Measurements from ENCODE around the gene NAIP.
"Not testable (repeated sequence)": the region's sequence is repeated elsewhere in the genome, so short reads cannot be mapped to it uniquely, and the experiment has no call there.

Gene NAIP, protein sequence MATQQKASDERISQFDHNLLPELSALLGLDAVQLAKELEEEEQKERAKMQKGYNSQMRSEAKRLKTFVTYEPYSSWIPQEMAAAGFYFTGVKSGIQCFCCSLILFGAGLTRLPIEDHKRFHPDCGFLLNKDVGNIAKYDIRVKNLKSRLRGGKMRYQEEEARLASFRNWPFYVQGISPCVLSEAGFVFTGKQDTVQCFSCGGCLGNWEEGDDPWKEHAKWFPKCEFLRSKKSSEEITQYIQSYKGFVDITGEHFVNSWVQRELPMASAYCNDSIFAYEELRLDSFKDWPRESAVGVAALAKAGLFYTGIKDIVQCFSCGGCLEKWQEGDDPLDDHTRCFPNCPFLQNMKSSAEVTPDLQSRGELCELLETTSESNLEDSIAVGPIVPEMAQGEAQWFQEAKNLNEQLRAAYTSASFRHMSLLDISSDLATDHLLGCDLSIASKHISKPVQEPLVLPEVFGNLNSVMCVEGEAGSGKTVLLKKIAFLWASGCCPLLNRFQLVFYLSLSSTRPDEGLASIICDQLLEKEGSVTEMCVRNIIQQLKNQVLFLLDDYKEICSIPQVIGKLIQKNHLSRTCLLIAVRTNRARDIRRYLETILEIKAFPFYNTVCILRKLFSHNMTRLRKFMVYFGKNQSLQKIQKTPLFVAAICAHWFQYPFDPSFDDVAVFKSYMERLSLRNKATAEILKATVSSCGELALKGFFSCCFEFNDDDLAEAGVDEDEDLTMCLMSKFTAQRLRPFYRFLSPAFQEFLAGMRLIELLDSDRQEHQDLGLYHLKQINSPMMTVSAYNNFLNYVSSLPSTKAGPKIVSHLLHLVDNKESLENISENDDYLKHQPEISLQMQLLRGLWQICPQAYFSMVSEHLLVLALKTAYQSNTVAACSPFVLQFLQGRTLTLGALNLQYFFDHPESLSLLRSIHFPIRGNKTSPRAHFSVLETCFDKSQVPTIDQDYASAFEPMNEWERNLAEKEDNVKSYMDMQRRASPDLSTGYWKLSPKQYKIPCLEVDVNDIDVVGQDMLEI (N-terminal part only)

DNA sequence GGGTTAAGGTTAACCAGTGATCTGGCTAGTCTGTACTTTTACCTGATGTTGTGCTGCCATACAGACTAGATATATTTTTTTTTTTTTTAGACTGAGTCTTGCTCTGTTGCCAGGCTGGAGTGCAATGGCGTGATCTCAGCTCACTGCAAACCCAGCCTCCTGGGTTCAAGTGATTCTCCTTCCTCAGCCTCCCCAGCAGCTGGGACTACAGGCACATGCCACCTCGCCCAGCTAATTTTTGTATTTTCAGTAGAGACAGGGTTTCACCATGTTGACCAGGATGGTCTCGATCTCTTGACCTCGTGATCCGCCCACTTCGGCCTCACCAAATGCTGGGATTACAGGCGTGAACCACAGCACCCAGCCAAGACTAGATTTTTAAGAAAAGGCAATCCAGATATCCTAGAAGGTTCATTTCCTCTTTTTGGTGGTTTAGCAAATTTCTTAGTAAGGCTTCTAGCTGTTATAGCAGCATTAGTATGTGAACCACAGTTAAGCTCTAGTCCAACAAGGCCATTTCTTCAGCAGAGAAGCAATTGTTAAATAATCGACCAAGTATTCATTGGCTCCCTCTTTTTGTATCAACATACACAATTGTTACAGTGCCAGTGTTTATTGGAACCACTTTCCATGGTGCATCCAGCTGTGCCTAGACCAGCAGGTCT is at the start of gene NAIP:
Gene NAIP, minus strand, starts transcription at position 51 of the 665 bp plus-strand sequence. CDS start 12,424 bp downstream, outside the sequence.
- not testable (repeated sequence) for H3K4me3 ChIP-seq (ENCODE audit: low read depth, low read length)

DNA sequence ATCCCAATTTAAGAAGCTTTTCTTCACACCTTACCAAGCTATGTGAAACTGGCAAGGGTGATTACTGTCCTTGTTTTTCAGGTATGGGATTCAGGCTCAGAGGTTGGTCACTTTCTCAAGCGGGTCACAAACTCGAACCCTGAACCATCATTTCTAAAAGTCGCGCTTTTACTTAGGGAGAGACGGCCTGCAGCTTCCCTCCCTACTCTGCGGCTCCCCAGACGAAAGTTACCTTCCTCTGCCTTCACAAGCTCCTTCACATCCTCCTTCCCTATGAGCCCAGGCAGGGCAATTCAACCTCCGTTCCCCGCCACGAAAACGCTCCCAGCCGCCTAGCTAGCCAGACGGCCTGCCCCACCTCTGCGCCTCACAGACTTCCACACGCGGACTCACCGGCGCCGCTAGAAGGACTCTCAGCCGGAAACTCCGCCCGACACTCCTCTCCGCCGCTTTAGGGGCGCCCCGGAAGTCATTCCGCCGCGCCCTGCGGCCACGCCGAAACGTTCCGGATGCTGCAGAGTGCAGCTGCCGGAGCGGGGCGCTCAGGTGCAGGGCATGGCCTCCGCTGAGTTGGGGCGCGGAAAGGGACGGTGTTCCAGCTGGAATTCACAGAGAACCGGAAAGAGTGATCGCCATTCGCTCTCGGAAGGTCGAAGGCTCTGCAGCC is 42.3 kb upstream of the NAIP start, which contains the start of gene GTF2H2:
Gene GTF2H2, minus strand, starts transcription at position 415 of the 667 bp plus-strand sequence. CDS start 4,913 bp downstream, outside the sequence.
- H3K4me3 ChIP-seq (ENCODE audit: low read depth, low read length) = not testable (repeated sequence)

DNA sequence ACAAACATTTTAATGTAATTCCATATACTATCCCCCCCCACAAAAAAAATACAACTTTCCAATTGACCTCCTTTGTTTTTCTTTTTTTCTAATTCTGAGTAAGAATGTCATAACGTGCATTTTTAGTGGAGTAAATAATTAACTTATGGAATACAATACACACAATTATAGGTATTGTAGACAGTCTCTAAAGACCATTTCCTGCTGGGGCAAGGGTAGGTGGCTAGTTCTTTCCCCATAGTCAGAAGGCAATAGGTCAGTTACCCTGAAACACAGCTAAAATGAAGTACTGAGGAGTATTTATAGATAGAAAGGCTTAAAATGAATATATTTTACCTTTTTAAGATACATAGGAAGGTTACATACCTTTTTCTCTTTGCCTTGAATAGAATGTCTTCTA is 36.2 kb upstream of the NAIP start:
- H3K4me3 ChIP-seq (ENCODE audit: low read depth, low read length) = not testable (repeated sequence)

DNA sequence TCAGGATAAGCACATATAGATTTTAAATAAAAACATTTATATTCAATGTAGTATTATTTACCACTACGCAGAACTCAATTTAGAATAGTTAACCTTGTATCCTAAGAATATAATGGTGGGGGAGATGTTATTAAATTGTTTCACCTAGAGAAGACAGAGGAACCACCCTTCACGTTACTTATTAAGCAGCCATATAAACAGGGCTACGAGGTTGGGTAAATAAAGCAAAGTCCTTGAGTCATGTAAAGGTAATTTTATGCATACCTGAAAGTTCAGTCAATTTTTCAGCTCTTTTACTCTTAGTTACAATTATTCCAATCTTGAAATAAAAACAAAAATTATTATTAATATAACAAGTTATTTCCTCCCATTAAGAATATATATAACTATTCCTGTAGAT is 34.3 kb upstream of the NAIP start:
- not testable (repeated sequence) for H3K4me3 ChIP-seq (ENCODE audit: low read depth, low read length)

DNA sequence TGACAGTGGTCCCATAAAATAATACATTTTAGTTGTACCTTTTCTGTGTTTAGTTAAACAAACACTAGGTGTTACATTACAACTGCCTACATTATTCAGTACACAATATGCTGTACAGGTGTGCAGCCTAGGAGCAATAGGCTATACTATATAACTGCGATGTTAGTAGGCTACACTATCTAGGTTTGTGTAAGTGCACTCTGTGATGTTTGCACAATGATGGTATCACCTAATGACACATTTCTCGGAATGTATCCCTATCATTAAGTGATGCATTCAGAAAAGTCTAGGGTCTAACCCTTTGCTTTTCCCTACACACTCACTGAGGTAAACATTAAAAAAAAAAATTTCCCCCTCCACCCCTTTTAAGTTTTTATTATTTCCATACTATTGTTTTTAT is 19.7 kb upstream of the NAIP start:
- not testable (repeated sequence) for H3K4me3 ChIP-seq (ENCODE audit: low read depth, low read length)

DNA sequence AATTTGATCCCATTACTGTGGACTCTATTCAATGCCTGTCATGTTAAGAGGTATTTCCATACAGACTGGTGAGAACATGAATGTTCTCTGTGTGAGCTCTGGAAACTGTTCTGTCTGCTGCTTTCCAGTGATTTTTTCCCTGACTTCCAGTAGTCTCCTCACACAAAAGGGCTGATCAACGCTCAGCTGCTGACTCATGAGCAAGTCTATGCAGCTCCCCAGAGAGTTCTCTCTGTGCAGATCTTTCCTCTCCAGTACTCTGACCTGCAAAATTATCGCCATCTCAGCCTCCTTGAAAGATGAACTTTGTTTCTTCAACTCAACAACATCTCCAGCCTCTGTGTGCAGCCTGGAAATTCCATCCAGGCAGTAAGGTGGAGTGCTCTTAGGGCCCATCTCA is 19.0 kb upstream of the NAIP start:
- H3K4me3 ChIP-seq (ENCODE audit: low read depth, low read length) = not testable (repeated sequence)

DNA sequence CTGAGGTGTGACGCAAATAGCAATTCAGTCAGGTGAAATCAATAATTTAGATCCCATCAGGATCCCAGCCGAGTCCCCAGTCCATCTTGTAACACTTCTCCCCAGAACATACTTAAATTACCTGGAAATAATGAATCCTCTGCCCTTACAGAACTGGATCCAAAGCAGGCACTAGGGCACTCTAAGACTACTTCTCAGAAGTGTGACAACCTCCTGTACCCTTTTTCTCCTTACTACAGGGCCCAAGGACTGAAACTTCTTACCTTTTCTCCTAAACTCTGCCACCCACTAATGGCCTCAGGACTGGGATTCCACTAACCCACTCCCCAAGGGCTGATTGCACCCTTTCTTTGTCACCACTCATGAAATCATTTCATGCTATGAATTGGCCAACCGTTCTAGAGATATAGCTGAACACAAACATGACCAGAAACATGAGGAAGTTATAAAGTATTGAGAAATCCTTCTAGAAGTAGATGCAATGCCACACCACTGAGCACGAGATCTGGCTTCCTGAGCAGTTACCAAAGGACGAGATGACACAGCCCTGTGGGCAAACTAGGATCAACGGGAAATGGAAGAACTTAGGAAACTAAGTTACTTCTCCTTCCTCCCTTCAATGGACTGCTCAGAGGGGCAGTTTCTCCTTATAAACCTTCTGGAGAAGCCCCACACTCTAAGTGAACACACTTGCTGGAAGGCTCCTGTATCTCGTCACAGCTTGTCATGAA is 6.1 kb upstream of the NAIP start:
- not testable (repeated sequence) for H3K4me3 ChIP-seq (ENCODE audit: low read depth, low read length)

DNA sequence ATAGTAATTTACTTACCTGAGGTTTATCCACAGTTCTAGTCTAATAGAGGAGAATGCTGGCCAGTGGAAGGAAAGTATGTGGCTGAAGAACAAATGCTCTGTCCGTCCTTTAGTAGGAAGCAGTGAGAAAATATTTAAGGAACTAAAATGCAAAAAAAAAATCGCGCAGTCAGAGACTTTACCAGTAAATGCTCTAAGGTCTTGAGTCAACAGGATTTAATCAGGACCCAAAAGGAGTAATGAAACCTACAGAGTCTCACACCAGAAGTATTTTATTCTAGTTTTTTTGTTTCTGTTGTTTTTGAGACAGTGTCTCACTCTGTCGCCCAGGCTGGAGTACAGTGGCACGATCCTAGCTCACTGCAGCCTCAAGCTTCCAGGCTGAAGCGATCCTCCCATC is 4.5 kb downstream of the NAIP start:
- H3K4me3 ChIP-seq (ENCODE audit: low read depth, low read length) = not testable (repeated sequence)

DNA sequence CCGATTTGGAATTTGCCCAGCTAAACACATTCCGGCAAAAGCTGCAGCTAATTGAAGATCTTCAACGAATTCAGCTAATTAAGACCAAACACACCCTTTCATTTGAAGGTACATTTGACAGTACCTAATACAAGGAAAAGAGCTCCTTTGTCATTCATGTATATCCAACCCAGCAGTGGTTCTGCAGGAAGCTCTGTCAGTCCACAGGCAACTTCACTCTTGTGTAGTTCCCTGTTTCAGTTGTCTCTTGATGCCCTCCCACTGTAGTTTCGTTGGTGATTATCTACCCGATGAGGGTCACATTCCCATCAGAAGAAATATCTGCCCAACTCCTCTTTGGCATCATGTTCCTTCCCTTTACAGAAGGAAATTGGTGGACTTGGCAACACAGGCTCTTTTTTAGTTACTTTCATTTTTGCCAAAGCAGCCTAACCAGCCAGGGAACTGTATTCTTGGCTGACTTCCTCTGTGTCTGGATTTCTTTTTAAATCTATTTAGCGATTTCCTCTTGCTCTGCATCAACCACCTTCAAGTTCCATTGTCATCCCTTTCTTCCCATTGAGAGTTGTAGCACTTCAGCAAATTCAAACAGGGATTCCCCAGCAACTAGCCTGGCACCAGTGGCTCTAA is 6.6 kb downstream of the NAIP start:
- not testable (repeated sequence) for H3K4me3 ChIP-seq (ENCODE audit: low read depth, low read length)

DNA sequence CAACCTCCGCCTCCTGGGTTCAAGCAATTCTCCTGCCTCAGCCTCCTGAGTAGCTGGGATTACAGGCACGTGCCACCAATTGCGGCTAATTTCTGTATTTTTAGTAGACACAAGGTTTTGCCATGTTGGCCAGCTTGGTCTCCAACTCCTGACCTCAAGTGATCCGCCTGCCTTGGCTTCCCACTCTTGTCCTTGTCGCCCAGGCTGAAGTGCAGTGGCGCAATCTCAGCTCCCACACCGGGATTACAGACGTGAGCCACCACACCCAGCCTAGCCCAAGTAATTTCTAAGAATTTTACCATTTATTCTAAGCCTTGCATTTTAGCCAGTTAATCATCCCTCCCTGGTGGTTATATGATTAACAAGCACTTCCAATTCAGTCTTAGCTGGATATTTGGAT is 11.0 kb downstream of the NAIP start:
- no peak overlapping the region for H3K4me3 ChIP-seq (ENCODE audit: low read depth, low read length)

DNA sequence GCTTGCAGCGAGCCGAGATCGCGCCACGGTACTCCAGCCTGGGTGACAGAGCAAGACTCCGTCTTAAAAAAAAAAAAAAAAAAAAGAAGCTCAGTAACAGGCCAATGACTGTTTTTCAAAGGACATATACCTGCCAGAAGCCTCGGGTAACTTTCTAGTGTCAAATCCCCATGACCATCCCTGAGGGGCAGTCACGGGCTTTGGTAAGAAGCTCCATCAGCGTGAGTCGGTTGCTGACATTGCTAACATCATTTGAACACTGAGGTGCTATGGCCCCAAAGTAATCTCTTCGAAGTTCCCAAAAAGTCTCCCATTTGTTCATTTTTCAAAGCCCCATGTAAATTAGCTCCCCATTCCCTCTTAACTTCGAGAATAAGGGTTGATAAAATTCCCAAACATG is 11.6 kb downstream of the NAIP start:
- no peak overlapping the region for H3K4me3 ChIP-seq (ENCODE audit: low read depth, low read length)

DNA sequence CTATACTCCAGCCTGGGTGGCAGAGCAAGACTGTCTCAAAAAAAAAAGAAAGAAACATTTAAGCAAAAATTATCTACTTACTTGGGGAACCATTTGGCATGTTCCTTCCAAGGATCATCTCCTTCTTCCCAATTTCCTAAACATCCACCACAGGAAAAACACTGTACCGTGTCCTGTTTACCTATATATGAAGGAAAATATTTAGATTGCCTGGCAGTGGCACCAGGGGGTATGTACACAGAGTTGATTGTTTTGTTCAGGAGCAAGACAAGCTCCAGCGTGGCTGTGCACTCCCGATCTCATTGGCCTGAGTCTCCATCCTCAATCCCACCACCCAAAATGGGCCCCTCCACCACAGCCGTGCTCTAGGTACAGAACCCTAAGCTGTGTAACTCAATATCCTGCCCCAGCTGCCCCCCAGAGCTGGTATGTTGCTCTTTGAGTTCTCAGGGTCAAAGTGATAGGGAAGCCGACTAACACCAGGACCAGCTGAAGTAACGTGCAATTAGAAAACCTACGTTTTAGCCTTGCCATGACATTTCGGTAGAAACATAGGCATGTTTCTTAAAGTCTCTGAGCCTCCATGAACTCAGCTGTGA is 13.8 kb downstream of the NAIP start:
- no peak overlapping the region for H3K4me3 ChIP-seq (ENCODE audit: low read depth, low read length)

DNA sequence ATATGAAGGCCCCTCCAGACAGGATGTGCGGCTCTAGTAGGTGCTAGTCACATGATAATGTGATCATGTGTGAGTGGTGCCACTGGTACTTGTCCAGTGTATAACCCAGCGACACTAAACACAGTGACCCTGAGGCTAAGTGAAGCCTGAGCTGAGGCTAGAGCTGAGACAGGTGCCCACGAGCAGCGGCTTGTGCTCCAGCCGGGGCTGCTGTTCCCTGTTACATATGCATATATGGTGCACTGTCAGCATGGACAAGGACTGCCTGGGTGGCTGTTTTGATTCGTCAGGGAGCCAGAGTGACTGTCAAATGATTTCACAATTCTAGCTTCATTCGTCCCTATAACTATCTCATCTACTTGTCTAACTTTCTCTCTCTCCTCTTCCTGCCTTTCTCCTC is 18.2 kb downstream of the NAIP start:
- not testable (repeated sequence) for H3K4me3 ChIP-seq (ENCODE audit: low read depth, low read length)

DNA sequence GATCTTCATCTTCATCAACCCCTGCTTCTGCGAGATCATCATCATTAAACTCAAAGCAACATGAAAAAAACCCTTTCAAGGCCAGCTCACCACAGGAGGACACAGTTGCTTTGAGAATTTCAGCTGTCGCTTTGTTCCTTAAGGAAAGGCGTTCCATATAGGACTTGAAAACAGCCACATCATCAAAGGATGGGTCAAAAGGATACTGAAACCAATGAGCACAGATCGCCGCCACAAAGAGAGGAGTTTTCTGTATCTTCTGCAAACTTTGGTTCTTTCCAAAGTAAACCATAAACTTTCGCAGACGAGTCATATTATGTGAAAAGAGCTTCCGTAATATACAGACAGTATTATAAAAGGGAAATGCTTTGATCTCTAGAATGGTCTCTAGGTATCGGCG is 40.3 kb downstream of the NAIP start:
- H3K4me3 ChIP-seq (ENCODE audit: low read depth, low read length) = not testable (repeated sequence)

DNA sequence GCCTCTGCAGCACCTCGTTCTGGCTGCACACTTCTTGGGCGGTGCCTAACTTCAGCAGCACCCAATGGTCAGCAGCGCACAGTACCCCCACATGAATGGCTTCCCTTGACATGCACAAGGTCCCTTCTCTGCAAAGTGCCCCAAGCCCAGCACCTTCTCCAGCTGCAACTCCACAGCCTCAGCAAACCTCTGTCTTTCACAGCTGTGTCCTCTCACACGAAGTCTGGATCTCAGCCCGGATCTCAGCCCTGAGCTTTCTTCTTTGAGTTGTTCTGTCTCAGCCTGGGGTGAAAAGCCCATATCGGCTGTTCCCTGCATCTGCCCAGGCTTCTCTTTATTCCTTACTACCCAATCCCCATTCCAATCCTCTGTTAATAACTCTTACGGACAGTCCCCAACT is 57.9 kb downstream of the NAIP start:
- H3K4me3 ChIP-seq (ENCODE audit: low read depth, low read length) = not testable (repeated sequence)

DNA sequence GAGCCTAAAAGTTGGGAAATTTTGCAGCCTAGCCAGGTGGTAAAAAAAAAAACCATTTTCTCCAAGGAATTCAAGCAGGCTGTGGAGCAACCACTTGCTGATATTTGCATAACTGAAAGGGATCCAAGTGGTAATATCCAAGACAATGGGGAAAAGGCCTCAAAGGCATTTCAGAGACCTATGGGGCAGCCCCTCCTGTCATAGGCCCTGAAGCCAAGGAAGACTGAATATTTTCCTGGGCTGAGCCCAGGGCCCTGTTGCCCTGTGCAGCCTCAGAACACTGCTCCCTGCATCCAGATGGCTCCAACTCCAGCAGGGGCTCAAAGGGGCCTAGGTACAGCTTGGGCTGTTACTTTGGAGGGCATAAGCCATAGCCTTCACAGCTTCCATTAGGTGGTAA is 60.6 kb downstream of the NAIP start:
- H3K4me3 ChIP-seq (ENCODE audit: low read depth, low read length) = not testable (repeated sequence)

DNA sequence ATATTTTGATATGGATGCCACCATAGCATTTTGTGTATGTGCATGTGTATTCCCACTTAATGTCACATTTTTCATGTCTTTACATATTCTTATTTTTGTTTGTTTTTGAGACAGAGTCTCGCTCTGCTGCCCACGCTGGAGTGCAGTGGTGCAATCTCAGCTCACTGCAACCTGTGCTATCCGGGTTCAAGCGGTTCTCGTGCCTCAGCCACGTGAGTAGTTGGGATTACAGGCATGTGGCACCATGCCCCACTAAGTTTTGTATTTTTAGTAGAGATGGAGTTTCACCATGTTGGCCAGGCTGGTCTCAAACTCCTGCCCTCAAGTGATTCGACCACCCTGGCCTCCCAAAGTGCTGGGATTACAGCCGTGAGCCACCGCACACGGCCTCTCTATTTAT is 72.1 kb downstream of the NAIP start:
- H3K4me3 ChIP-seq (ENCODE audit: low read depth, low read length) = not testable (repeated sequence)

DNA sequence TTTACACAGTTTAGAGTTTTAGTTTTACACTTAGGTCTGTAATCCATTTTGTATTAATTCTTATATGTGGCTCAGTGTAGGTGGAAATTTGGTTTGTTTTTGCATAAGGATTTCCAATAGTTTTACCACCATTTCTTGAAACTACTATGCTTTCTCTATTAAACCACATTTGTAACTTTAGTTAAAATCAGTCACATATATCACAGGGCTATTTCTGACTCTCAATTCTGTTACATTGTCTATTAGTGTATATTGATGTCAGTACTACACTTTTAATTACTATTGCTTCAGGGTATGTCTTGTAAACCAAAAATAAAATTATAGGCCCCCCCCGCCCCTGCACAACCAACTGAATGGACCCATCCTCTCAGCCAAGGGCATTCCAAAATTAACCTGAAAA is 92.6 kb downstream of the NAIP start:
- not testable (repeated sequence) for H3K4me3 ChIP-seq (ENCODE audit: low read depth, low read length)
